Mesothelial cell of epicardium (in vitro differentiated cells): ENCODE measurements around the gene WBP2NL. TPM values are rescaled to one million over a fixed set of nuclear protein-coding genes. Genes with fewer than 3 reads are reported as not detected.
"Not testable (repeated sequence)": the region's sequence is repeated elsewhere in the genome, so short reads cannot be mapped to it uniquely, and the experiment has no call there.

Experiments
- DNase-seq, 2 experiments: peaks; one replicate each; pipeline ENCODE4 v3.0.0; 2021; ENCODE audit warnings: low spot score in 2 of 2; ENCODE audit not compliant: unreplicated experiment in 2 of 2
- H3K27ac Mint-ChIP-seq: 2 replicates; pipeline ENCODE4 v1.8.0; 2021; ENCODE audit warnings: mixed read lengths
- H3K27me3 Mint-ChIP-seq: 2 replicates; pipeline ENCODE4 v1.8.0; 2021; ENCODE audit warnings: low read depth, mixed read lengths
- H3K36me3 Mint-ChIP-seq: 2 replicates; pipeline ENCODE4 v1.8.0; 2021; ENCODE audit warnings: mixed read lengths
- H3K4me1 Mint-ChIP-seq: 2 replicates; pipeline ENCODE4 v1.8.0; 2021; ENCODE audit warnings: mixed read lengths
- H3K4me3 Mint-ChIP-seq: 2 replicates; pipeline ENCODE4 v1.8.0; 2021; ENCODE audit warnings: mild to moderate bottlenecking, moderate library complexity, mixed read lengths
- H3K9me3 Mint-ChIP-seq: 2 replicates; pipeline ENCODE4 v1.8.0; 2021; ENCODE audit warnings: mixed read lengths
- CTCF ChIP-seq: fragments of 200-600 bp; sonication (generic); IDR thresholded peaks from one replicate; pipeline ENCODE4 v1.5.0; 2021; ENCODE audit warnings: antibody characterized with exemption; ENCODE audit not compliant: unreplicated experiment
- total RNA-seq: library from RNA; stranded (reverse); gene quantifications from 3 replicates; pipeline ENCODE4 v1.2.1, GENCODE V29; 2021

WBP2NL gene
- total RNA-seq, 1 donor from 2014 or later, result not detected

- H3K27me3 Mint-ChIP-seq, result no peaks in the 10 kb centered on the region
- H3K36me3 Mint-ChIP-seq, result peaks cover 4% of the 10 kb centered on the region
- H3K9me3 Mint-ChIP-seq, result no peaks in the 10 kb centered on the region
- peak; percentile 89 to 94 for DNase-seq
- peak within 1 kb of the TSS; percentile 96 for H3K27ac Mint-ChIP-seq
- peak within 1 kb of the TSS; percentile 78 for H3K4me3 Mint-ChIP-seq
- peaks cover 36% of the 10 kb centered on the region for H3K4me1 Mint-ChIP-seq
- TF ChIP-seq CTCF, result no peak
These were observed 72.2 kb downstream of the WBP2NL start, which contains the start of gene NAGA for GRCh38 chr22:42070517-42071422. NAGA (minus strand) TSS chr22:42070812; CDS start chr22:42070297, 515 bp downstream.

- not testable (repeated sequence) for H3K9me3 Mint-ChIP-seq, DNase-seq, H3K36me3 Mint-ChIP-seq, H3K27me3 Mint-ChIP-seq
- Mint-ChIP-seq H3K4me3 (peak overlapping the region; percentile 78), H3K27ac (peak overlapping the region; percentile 96), H3K4me1 (peaks cover 36% of the 10 kb centered on the region)
These were observed 72.9 kb downstream of the WBP2NL start for GRCh38 chr22:42071508-42071907.

- Mint-ChIP-seq H3K4me3 (peak overlapping the region; percentile 47), H3K9me3 (no peaks in the 10 kb centered on the region), H3K4me1 (peaks cover 36% of the 10 kb centered on the region), H3K27me3 (no peaks in the 10 kb centered on the region), H3K27ac (peak overlapping the region; percentile 67), H3K36me3 (no peaks in the 10 kb centered on the region)
- no peak for DNase-seq
- TF ChIP-seq CTCF, result no peak
These were observed 74.2 kb downstream of the WBP2NL start for GRCh38 chr22:42072606-42073330.

- Mint-ChIP-seq H3K4me1 (peaks cover 41% of the 10 kb centered on the region), H3K27me3 (no peaks in the 10 kb centered on the region), H3K9me3 (no peaks in the 10 kb centered on the region), H3K36me3 (no peaks in the 10 kb centered on the region), H3K27ac (peak overlapping the region; percentile 67), H3K4me3 (peak overlapping the region; percentile 47)
- DNase-seq, result no peak
- TF ChIP-seq CTCF, result no peak
These were observed 75.0 kb downstream of the WBP2NL start for GRCh38 chr22:42073621-42074041.

GRCh38 chr22:42074132-42074811 is 75.7 kb downstream of the WBP2NL start, which contains the start of gene PHETA2:
PHETA2 (plus strand) TSS chr22:42074248; CDS start chr22:42077294, 3,046 bp downstream.
- peak; percentile 37 for TF ChIP-seq CTCF
- DNase-seq, result peak in 1 of 2 experiments; percentile 42
- no peaks in the 10 kb centered on the region for H3K9me3 Mint-ChIP-seq
- H3K27ac Mint-ChIP-seq, result peak within 1 kb of the TSS; percentile 67
- H3K36me3 Mint-ChIP-seq, result no peaks in the 10 kb centered on the region
- H3K4me3 Mint-ChIP-seq, result peak within 1 kb of the TSS; percentile 48
- H3K27me3 Mint-ChIP-seq, result no peaks in the 10 kb centered on the region
- H3K4me1 Mint-ChIP-seq, result peaks cover 48% of the 10 kb centered on the region
